GM20431 (cell line): ENCODE measurements around the gene CAMTA1.

ENCODE experiments used
- in situ Hi-C: fragments of 300-500 bp; cut with MseI, MboI; formaldehyde crosslinking; loops from one replicate; pipeline ENCODE4 v1.15.0; 2020; ENCODE audit warnings: low sequenced_read_pairs; ENCODE audit not compliant: unreplicated experiment

The CAMTA1 gene

DNA sequence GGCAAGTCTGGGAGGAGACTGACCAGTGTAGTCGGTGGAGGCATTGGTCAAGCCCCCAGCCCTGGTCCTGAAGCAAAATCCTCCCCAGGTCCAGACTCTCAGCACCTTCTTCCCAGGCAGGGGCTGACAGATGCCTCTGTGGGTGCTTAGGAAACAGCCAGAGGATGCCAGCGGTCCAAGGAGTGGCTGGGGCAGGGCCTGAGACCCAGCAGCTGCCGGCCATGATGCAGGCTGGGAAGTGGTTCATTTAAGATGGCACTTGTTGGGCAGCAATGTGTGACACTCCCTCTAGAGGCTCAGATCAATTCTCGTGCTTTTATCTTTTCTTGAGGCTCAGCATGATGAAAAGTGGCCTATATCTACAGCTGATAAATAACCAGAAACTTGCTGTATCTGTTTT is 820.8 kb downstream of the CAMTA1 start:
- in situ Hi-C loops: no loop called here

DNA sequence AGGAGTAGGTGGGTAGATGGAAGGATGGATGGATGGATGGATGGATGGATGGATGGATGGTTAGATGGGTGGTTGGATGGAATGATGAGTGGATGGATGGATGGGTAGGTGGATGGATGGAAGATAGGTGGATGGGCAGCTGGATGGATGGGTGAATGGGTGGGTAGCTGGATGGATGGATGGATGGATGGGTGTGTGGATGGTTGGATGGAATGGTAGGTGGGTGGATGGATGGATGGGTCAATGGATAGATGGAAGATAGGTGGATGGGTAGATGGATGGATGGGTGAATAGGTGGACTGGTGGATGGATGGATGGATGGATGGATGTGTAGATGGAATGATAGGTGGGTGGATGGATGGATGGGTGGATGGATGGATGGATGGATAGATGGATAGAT is 821.8 kb downstream of the CAMTA1 start:
- in situ Hi-C loops: no loop called here

DNA sequence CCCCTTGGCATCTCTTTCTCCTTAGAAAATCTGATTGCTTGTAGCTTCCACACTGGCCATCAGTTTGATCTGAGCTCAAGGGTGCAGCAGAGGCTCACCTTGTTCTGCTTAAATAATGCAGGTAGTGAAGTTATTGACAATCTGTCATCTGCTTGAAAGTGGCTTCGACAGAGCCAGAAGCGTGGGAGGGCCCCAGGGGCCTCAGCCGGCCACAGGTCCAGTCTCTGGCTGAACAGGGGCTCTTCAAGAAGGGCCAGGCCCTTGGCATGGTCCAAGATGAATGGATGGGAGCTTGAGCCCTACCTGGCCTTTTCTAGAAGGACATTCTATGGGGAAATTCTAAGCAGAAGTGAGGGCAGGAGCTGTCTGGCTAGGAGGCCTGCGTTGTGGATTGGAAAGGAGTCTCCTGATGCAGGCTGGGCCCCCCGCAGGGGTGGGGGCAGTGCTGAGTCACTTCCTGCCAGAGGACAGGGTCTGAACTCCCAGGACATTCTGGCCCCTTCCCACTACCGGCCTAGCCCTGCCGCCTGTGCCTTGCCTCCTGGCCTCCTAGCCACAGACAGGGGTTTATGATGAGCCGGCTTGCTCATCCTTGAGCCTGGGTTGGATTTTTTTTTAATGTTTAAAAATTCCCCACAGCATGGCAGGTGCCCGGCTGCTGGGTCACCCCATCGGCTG is 823.5 kb downstream of the CAMTA1 start:
- in situ Hi-C loops: no loop called here

DNA sequence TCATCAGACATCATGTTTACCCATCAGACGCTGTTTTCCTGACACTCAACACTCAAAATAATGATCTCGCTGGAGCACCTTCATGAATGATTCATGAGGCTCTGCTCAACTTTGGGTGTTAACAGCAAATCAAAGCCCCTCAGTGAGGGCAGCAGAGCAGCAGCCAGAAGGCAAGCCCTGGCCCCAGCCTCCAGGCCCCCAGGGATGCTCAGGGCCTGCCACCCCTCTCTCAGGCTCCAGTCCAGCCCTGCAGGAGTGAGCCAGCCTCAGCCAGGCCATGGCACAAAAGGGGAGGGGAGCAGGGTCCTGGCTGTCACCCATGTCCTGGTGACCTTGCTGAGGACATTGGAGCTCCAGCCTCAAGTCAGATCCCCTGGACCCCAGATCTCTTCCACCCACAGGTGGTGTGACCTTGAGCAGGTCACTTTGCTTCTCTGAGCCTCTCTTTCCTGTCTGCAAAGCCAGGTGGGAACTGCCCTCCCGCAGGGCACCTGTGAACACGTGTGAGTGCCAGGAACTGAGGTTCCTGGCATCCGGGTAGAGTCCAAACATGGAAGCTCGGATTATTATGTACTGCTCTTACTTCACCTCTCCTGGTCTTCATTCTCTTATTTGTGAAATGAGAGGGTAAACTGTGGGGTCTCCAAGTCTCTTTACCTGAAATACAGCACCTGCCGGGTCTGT is 824.2 kb downstream of the CAMTA1 start:
- in situ Hi-C loops: no loop called here

DNA sequence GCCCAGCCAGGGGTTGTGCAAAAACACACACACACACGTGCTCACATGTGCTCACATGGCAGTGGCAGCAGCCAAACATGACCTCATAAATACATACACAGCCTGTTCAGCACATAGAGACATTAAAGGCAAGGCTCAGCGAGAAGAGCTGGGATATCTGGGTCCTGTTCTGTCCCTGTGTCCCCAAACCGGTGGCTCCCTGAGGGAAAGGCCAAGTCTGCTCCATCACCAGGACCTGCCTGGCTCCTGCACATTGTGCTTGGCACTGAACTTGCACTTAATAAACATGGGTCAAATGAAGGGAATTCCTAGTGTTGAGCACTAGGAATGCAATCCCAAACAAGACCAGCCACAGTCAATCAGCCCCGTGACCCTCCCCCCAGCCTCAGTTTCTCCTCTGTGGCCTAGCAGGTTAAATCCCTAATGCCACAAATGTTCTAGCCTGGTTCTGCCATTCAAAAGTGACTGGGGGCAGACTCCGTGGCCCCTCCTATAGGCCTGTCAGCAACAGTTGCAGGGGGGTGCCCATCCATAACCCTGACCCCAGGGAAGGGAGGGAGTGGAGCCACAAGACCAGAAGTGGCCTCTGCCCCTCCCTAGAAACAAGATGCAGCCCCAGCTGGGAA is 825.0 kb downstream of the CAMTA1 start:
- in situ Hi-C loops: no loop called here

DNA sequence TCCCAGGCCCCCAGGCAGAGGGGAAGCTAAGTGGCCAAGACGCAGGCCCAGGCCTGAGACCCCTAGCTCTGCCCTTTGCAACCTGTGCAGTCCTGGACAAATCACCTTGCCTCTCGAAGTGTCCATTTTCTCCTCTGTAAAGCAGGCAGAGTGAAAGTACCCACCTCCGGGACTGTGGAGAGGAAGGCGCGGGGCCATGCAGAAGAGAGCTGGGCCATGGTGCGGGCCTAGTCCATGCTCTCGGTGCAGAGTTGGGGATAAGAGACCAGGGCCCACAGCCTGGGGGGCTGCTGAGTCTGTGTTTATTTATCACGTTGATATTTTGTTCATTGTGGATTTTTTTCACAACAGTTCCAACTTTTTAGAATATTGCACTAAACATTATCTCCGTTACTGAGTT is 825.7 kb downstream of the CAMTA1 start:
- in situ Hi-C loops: no loop called here

DNA sequence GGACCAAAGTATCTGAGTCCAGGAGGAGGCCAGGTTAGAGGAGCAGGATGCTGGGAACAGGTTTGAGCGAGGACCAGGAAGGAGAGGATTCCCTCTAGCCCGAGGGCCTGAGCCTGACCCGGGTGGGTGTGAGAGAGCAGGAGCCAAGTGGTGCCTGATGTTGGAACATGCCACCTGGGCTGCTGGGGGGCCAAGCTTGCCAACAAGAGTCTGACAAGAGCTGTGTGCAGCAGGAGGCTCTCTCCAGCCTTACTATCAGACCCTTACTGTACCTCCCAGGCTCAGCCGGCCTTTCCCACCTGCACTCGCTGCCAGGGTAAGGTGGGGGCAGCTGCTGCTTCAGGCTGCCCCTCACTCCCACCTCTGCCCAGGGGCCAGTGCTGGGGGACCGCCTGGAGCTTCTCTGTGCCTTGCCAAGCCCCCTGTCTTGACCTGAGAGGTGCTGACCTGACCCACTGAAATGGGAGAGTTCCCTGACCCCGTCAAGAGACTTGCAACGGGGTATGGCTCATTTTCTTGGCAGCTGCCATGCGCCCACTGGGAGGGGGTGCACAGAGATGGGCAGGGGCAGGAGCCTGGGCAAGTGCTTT is 826.3 kb downstream of the CAMTA1 start:
- in situ Hi-C loops: no loop called here

DNA sequence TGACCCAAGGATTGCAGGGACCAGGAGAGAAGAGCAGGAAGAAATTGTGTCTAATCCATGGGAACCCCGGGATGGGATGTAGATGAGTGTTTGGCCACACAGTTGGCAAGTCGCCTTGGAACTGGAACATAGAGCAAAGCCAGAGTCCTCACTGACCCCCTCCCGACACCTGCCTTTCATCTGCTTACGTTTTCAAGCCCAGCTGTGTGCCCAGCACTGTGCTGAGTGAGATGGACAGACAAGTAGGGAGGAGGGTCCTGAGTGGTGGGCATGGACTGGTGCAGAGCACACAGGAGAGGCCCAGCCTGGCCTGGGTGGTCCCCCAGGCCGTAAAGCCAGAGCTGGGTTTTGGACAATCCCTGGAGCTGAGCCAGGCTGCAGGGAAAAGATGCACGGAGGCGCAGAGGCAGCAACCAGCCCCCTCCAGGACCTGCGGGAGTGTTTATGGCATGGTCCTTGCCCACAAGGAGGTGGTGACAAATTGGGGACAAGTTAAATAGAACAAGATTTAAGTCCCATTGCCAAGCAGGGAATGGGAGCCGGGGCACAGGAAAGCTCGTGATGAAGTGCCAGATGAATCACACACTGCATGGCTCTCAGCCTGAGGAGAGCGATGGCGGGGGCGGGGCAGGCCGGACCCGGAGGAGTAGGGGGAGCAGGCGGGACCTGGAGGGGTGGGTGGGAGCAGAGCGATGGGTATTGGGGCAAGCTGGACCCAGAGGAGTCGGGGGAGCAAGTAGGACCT is 828.0 kb downstream of the CAMTA1 start:
- in situ Hi-C loops: no loop called here

DNA sequence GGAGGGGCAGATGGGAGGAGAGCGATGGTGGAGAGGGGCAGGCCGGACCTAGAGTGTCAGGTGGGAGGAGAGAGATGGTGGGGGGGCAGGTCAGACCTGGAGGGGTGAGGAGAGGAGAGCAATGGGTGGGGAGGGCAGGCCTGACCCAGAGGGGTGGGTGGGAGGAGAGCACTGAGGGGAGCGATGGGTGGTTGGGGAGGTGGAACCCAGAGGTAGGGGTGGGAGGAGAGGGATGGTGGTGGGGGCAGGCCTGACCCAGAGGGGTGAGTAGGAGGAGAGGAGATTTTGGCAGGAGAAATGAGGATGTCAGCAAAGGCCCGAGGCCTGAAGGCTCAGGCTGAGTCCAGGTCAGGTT is 828.6 kb downstream of the CAMTA1 start:
- in situ Hi-C loops: no loop called here

DNA sequence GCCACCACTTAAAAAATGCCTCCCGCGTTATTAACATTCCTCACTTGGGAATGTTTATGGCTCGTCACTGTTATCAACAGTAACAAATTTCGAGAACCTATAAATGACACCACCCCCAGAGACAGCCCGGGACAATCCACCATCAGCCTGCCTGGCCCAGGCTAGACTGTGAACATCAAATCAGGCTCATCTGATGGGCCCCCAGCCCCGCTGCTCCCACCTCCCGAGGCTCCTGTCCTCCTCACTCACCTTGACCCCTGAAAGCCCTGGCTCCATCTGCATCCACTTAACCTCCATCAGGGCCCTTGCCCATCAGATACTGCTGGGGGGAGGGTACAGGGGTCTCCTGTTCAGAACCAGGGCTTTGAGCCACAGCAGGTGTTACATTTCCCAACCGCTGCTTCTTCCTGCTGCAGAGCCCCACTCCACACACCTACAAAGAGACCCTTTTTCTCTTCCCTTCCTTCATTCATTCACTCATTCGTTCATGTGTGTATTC is 829.4 kb downstream of the CAMTA1 start:
- in situ Hi-C loops: no loop called here

DNA sequence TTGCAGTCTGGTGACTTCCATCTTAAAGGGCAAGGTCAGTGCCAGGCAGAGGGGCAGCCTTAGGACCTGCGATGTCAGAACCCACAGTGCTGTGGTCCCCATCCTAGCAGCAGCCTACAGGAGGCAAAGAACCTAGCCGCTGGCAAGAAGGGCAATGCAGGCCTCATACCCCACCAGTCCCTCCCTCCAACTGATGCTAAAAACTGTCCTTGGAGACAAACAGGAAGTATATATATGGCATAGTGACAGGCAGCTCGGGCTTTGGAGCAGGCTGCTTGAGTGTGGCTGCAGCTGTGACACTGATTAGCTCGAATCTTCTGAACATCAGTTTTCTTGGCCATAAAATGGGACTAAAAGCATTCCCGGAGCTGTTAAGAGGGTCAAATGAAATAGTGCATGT is 829.9 kb downstream of the CAMTA1 start:
- in situ Hi-C loops: no loop called here

DNA sequence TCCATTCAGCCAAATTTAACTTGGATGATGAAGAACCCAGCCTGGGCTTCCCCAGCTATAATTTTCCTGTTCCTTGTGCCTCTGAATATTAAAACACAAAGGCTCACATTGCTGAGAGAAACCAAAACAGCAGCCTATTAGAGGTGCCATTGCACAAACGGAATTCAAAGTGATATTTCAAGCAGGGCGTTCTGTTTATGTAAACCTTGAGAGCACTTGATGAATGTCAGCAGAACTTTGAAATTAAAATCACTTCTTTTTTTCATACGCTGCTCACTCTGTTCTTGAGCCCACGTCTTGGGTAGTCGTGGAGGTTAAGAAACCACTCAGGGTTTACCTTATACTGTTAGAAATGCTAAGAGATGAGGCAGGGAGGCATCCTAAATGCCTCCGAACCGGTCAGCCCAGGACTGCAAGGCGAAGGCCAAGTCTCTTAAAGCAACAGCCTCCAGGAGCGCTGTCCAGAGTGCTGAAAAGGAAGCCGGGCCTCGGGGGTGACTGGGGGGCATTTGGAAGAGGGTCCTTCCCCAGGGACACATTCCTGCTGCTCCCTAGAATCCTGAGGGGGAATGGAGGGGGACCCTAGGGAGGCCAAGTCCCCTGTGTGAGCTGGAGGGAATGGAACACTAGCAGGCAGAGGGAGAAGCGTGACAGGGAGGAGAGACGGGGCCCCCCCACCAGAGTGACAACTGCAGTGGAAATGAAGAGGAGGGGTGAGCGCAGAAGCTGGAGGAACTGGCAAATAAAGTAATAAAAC is 831.0 kb downstream of the CAMTA1 start:
- in situ Hi-C loops: no loop called here

DNA sequence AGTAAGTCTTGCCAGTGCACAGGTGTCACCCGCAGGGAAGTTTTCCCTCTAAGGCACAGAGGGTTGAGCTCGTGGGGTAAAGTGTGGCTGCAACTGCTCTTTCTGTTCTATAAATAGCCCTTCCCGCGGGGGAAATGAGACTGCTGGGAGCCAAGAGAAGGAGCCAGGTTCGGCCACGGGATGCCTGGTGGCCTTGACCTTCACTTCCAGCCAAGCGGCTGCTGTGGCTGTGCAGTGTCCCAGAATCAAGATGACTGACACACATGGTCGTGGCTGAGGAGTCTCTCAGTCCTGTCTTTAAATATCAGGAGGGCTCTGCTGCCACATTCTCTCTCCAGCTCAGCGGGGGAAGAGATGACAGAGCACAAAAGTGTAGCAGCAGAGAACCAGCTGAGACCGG is 831.7 kb downstream of the CAMTA1 start:
- in situ Hi-C loops: no loop called here

DNA sequence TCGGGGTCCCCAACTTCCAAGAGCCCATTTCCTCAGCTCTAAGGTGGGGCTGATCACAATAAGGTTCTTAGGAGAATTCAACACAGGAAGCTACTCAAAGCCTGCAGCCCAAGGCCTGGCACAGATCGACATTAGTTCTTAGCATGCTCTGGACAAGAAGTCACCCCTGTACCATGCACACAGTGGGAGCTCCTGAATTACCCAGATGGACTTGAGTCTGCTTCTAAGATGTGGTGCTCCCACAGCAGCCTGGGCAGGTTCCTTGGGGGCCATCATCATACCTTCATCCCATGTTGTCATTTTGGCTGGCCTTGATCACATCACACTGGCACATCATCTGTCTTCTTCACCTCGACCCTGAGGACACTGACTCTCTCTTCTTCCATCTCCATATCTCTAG is 832.6 kb downstream of the CAMTA1 start:
- in situ Hi-C loops: no loop called here

DNA sequence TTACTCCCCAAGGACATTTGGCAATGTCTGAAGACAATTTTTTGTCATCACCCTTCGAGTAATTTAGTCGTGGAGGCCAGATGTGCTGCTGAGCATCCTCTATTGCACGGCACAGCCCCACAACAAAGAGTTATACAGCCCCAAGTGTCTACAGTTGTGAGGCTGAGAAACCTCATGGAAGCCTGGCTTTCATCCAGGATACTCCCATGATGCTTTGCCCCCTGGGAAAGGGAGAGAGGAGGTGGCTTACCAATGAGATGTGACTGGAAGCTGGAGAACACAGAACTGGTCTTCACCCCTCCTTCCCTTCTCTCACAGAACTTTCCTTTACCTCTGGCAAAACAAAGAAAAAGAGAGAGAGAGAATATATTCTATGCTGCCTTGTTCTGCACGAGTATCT is 834.9 kb downstream of the CAMTA1 start:
- in situ Hi-C loops: no loop called here

DNA sequence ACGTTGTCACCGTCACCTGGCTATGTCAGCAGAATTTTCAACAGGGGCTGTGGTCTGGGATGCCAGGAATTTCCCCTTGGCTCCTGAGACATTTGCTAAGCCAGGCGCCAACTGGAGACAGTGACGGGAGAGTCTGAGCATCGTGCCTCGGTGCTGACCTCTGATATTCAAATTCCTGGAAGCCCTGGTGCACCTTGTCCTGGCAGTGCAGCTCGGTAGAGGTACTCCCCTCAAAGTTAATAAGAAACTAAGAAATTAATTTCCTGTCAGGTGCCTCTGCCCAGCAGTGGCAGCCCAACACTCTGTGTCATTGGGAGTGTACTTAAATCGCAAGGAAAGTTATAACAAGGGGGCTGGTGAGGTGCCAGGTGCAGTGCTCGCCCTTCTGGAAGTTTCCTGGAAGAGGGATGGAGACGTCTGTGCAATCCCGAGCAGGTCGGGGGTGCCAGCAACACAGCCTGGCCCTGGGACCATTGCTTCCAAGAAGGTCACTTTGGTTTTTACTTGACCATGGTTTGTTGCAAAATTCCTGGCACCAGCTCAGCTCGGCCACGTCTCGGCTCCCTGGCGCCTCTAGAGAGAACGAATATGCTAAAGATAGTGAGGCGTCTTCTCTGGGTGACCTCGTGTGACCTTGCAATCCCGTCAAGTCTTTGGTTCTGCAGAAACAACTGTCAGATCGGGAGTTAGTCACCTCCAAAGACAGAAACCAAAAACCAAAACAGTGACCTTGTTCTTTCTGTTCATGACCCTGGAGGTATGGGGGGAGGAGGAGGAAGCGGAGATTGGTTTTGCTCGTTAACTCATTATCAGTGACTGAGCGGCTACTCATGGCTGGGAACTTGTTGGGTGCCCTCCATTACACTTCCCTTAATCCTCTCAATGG is 836.3 kb downstream of the CAMTA1 start:
- in situ Hi-C loops: no loop called here

DNA sequence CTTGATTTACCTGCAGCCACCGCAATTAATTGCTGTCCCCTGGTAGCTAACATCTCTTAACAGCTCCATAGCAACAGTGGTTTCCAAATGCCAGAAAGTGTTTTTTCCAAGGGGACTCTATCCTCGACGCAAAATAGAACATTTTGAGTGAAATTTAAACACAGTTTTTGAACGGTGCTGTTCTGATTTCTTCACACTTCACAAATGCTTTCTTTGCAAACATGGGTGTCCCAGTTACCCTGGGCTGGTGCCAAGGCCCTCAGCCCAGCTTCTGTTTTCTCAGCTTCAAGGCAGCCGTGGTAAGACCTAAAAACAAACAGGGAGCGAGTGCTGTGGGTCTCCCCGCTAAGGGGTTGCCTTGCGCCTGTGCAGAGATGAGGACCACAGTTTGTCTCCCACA is 838.6 kb downstream of the CAMTA1 start:
- in situ Hi-C loops: no loop called here

DNA sequence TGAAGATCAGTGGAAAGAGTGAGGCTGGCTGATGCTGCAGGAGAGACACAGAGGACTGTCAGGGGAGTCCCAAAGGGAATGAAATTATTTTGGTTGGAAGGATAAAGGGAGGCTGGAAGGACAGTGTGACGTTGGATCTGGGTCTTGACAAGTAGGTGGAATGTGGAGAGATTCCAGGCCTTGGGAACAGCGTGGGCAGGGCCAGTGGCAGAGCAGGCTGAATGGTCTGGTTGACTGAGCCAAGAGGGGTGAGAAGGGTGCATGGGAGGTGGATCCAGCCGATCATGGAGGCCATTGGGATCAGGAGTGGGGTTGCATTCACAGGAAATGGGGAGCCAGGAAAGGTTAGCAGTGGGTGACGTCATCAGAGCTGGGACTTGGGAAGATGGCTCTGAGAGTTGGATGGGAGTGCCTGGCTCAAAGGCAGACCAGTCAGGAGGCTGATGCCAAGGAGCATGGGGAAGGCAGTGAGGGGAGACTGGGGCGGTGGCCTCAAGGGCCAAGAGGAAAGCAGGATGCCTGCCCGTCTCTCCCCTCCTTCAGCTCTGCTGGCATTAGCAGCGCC is 839.6 kb downstream of the CAMTA1 start:
- in situ Hi-C loops: loop anchor here (25.0 kb wide), 1 partner anchor 563 kb away; no protein-coding TSS in a partner anchor
